GM21423 (cell line): ENCODE data around the gene SPATA6L.
A peak's percentile ranks its signal among the peaks of the same experiment; 100 is the strongest.

Experiments
- ATAC-seq: cut with Tn5 transposase; IDR thresholded peaks from one replicate; pipeline ENCODE4 v1.9.1; 2021; ENCODE audit warnings: mild to moderate bottlenecking, moderate library complexity; ENCODE audit not compliant: unreplicated experiment

The SPATA6L gene

GRCh38 chr9:4590430-4591122 is 75.7 kb downstream of the SPATA6L start:
- ATAC-seq, result no peak

- ATAC-seq, result no peak
Observed at GRCh38 chr9:4588721-4589120, 77.6 kb downstream of the SPATA6L start.

GRCh38 chr9:4585135-4585534 is 81.1 kb downstream of the SPATA6L start:
- no peak for ATAC-seq

GRCh38 chr9:4584636-4585035 is 81.6 kb downstream of the SPATA6L start:
- ATAC-seq, result no peak

- no peak for ATAC-seq
Observed at GRCh38 chr9:4583001-4583400, 83.3 kb downstream of the SPATA6L start.

- no peak for ATAC-seq
Observed at GRCh38 chr9:4581861-4582565, 84.3 kb downstream of the SPATA6L start.

DNA sequence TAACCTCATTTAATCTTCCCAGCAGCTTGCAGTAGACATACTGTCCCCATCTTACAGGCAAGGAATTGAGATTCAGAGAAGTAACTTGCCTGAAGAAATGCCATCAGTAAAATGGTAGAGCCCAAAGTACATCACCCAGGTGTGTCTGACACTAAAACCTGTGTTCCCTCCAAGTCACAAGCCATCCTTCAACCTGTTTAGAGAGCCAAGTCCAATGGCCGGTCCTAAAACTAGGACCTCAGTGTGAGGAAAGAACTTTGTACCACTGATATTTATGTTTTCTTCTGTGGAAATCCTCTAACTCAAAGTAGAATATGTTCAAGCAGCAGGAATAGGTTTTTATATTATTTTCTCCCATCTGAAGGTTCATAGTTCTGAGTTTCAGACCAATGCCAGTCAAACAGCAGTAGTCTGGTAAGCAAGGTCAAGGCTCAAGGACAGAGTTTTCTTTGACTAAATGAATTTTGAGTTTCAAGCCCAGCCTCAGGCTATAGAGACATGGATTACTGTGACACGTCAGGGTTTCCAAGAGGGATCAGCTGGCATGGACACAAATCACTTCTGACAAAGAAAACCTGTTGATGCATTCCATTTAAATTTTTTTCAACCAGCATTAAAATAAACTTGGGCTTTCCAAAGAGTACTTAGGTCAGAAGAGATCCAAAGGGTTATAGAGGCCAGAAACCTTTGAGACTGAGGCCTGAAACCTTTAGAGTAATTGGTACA is 85.1 kb downstream of the SPATA6L start:
- no peak for ATAC-seq

DNA sequence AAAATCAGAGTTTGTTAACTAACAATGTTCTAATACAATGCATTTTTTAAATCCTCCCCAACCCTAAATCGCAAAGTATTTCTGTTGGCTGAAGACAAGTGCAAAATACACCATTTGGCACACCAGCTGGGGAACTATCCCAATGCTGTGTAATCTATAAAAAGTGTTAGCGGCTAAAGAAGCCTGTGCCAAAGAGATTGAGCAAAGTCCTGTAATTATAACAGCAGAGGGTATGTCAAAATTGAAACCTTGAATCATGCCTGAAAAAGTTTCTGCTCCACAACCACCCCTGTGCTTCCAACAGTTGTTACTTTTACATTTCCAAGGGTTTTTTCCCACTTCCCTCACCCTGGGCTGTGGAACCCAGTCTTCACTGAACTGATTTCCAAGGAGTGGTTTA is 87.3 kb downstream of the SPATA6L start:
- no peak for ATAC-seq

DNA sequence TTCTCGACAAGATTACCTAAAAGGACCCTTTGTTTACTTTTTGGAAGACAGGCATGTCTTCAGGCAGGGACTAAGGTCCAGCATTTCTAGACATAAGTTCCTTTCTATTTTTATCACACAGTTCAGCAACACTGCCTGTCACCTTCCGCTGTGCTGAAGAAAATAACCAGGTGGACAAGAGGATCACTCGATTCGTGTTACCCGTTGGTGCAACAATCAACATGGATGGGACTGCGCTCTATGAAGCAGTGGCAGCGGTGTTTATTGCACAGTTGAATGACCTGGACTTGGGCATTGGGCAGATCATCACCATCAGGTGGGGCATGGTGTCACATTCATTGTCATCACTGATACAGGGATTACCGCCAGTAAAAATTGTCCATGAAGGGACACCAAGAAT is 89.8 kb downstream of the SPATA6L start:
- no peak for ATAC-seq

GRCh38 chr9:4575997-4576396 is 90.3 kb downstream of the SPATA6L start:
- ATAC-seq, result no peak

- ATAC-seq, result no peak
Observed at GRCh38 chr9:4574657-4575243, 91.5 kb downstream of the SPATA6L start.

GRCh38 chr9:4573634-4574389 is 92.5 kb downstream of the SPATA6L start:
- no peak for ATAC-seq

- ATAC-seq, result no peak
Observed at GRCh38 chr9:4573176-4573575, 93.1 kb downstream of the SPATA6L start.

GRCh38 chr9:4572184-4572826 is 94.0 kb downstream of the SPATA6L start:
- no peak for ATAC-seq

DNA sequence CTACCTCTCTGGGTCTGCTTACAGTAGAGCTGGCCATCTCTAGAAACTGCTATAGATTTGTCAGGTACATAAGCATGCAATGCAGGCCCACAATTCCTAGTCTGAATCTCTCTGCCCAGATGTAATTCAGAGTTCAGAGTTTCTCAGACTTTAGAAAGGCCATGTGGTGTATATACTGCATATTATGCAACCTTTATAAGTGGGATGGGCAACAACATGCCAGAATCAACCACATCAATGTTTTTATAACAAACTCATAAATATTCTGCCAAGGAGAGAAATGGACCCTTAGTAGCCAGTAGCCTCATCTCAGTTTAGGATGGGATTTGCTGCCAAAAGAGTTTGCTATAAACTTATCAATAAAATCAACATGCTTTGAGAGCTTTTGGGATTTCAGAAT is 97.2 kb downstream of the SPATA6L start:
- no peak for ATAC-seq

- ATAC-seq, result no peak
Observed at GRCh38 chr9:4567601-4568000, 98.7 kb downstream of the SPATA6L start.

GRCh38 chr9:4566806-4567205 is 99.5 kb downstream of the SPATA6L start:
- ATAC-seq, result no peak

DNA sequence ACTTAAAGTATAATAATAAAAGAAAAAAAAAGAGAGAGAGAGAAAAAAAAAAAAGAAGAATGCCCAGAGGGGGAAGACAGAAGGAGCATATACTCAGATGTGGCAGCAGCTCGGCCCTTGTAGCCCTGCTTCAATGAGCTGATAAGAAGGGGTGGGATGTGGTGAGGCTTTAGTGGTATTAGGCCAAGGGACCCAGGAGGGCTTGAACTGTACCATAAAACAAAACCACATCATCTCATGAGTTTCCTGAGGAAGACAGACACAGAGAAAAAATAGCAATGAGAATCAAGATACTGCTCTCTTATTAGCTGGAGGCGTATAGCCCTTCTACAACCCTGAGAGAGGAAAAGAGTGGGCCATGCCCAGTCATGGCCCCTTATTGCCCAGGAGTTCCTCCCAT is 103.2 kb downstream of the SPATA6L start:
- no peak for ATAC-seq

GRCh38 chr9:4559261-4560182 is 106.8 kb downstream of the SPATA6L start:
- peak; percentile 86 for ATAC-seq
